ENCODE data around the gene EDAR. TPM values are rescaled to one million over a fixed set of nuclear protein-coding genes. Genes with fewer than 3 reads are reported as not detected.

EDAR gene
- total and polyA plus RNA-seq, 2 experiments from 2014 or later = not detected

GRCh38 chr2:108855194-108855593, 133.8 kb downstream of the EDAR start:
- Histone ChIP-seq H3K36me3 (peaks cover 3% of the 10 kb centered on the region), H3K27ac (no peak overlapping the region)
- DNase-seq (ENCODE audit: low read depth in 1 of 2, low spot score in 1 of 2) = peak in 1 of 2 donors; percentile 25

DNA sequence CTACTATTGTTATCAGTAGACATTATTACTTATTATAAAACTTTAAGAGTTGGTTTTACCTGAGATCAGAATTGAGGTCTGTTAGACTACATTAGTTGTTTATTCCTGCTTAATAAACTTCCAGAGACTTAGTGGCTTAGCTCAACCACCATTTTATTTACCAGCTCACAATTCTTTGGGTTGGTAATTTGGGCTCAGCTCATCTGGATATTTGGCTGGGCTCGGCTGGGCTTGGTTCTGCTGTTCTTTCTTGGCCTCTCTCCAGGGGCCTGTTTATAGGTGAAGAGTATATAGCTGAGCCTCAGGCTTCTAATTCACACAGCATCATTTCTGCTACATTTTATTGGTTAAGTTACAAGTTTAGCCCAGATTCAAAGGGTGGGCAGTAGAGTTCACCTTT, 134.5 kb downstream of the EDAR start:
- TF ChIP-seq, protein P1, sequence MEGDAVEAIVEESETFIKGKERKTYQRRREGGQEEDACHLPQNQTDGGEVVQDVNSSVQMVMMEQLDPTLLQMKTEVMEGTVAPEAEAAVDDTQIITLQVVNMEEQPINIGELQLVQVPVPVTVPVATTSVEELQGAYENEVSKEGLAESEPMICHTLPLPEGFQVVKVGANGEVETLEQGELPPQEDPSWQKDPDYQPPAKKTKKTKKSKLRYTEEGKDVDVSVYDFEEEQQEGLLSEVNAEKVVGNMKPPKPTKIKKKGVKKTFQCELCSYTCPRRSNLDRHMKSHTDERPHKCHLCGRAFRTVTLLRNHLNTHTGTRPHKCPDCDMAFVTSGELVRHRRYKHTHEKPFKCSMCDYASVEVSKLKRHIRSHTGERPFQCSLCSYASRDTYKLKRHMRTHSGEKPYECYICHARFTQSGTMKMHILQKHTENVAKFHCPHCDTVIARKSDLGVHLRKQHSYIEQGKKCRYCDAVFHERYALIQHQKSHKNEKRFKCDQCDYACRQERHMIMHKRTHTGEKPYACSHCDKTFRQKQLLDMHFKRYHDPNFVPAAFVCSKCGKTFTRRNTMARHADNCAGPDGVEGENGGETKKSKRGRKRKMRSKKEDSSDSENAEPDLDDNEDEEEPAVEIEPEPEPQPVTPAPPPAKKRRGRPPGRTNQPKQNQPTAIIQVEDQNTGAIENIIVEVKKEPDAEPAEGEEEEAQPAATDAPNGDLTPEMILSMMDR (IDR thresholded peaks at IDR 0.05; ENCODE audit: low read depth, low read length) = no peak
- peaks cover 3% of the 10 kb centered on the region for H3K36me3 ChIP-seq

More at GRCh38 chr2:108855194-108855593, 133.8 kb downstream of the EDAR start:
- no peak overlapping the region for H3K4me3 ChIP-seq
- H3K9me3 ChIP-seq (ENCODE audit: low read depth) = no peaks in the 10 kb centered on the region
- H3K27me3 ChIP-seq = no peaks in the 10 kb centered on the region
- no peaks in the 10 kb centered on the region for H3K4me1 ChIP-seq (ENCODE audit: low read depth)
- TF ChIP-seq, protein P1 (IDR thresholded peaks at IDR 0.05; ENCODE audit: low read depth, low read length) = no peak

DNA sequence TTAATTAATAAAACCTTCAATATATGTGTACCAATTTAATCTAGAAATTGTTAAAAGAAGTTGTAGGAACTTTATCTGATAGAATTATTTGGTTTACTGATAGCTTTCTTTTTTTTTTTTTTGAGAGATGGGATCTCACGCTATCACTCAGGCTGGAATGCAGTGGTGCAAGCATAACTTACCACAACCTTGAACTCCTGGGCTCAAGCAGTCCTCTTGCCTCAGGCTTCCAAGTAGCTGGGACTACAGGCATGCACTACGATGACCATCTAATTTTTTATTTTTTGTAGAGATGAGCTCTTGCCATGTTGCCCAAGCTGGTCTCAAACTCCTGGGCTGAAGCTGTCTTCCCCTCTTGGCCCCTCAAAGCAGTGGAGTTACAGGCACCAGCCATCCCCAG, 135.6 kb downstream of the EDAR start:
- TF ChIP-seq, protein P1 (IDR thresholded peaks at IDR 0.05; ENCODE audit: low read depth, low read length) = no peak
- no peaks in the 10 kb centered on the region for H3K27me3 ChIP-seq
- peaks cover 3% of the 10 kb centered on the region for H3K36me3 ChIP-seq
- H3K4me3 ChIP-seq = no peak overlapping the region
- H3K27ac ChIP-seq = no peak overlapping the region
- H3K4me1 ChIP-seq (ENCODE audit: low read depth) = no peaks in the 10 kb centered on the region
- peak in 1 of 2 donors; percentile 28 for DNase-seq (ENCODE audit: low read depth in 1 of 2, low spot score in 1 of 2)
- H3K9me3 ChIP-seq (ENCODE audit: low read depth) = no peaks in the 10 kb centered on the region

More for the DNA sequence above, 134.5 kb downstream of the EDAR start:
- Histone ChIP-seq H3K9me3 (ENCODE audit: low read depth) (no peaks in the 10 kb centered on the region), H3K27me3 (no peaks in the 10 kb centered on the region), H3K27ac (no peak overlapping the region), H3K4me1 (ENCODE audit: low read depth) (no peaks in the 10 kb centered on the region), H3K4me3 (no peak overlapping the region)
- no peak for DNase-seq (ENCODE audit: low read depth in 1 of 2, low spot score in 1 of 2)

DNA sequence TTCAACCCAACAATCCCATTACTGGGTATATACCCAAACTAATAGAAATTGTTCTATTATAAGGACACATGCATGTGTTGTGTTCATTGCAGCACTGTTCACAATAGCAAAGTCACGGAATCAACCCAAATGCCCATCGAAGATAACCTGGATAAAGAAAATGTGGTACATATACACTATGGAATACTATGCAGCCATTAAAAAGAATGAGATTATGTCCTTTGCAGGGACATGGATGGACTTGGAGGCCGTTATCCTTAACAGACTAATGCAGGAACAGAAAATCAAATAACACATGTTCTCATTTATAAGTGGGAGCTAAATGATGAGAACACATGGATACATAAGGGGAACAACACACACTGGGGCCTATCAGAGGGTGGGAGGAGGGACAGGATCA, 136.6 kb downstream of the EDAR start:
- Histone ChIP-seq H3K9me3 (ENCODE audit: low read depth) (no peaks in the 10 kb centered on the region), H3K4me3 (no peak overlapping the region), H3K4me1 (ENCODE audit: low read depth) (no peaks in the 10 kb centered on the region), H3K36me3 (peaks cover 1% of the 10 kb centered on the region), H3K27ac (no peak overlapping the region), H3K27me3 (no peaks in the 10 kb centered on the region)
- TF ChIP-seq, protein P1 (IDR thresholded peaks at IDR 0.05; ENCODE audit: low read depth, low read length) = no peak
- DNase-seq (ENCODE audit: low read depth in 1 of 2, low spot score in 1 of 2) = no peak

DNA sequence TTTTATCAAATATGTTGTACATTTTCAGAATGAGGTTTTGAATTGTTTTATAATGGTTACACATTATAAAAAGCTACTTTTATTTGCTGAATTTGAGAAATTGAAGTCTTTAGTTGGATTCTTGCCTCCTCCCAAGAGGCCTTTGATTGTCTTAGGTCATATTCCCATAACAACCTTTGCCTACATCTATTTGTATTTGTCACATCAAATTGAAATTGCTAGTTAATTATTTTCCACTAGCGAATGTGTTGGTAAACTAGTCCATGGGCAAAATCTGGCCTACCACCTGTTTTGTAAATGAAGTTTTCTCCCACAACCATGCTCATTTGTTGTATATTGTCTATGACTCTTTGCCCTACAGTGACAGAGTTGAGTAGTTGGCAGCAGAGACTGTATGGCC, 142.0 kb downstream of the EDAR start:
- H3K9me3 ChIP-seq (ENCODE audit: low read depth) = no peaks in the 10 kb centered on the region
- DNase-seq (ENCODE audit: low read depth in 1 of 2, low spot score in 1 of 2) = no peak
- no peak overlapping the region for H3K4me3 ChIP-seq
- H3K27me3 ChIP-seq = no peaks in the 10 kb centered on the region
- no peaks in the 10 kb centered on the region for H3K4me1 ChIP-seq (ENCODE audit: low read depth)
- TF ChIP-seq, protein P1 (IDR thresholded peaks at IDR 0.05; ENCODE audit: low read depth, low read length) = no peak
- no peak overlapping the region for H3K27ac ChIP-seq
- H3K36me3 ChIP-seq = no peaks in the 10 kb centered on the region

- DNase-seq (ENCODE audit: low read depth in 1 of 2, low spot score in 1 of 2) = no peak
- TF ChIP-seq, protein P1 (IDR thresholded peaks at IDR 0.05; ENCODE audit: low read depth, low read length) = no peak
- H3K4me1 ChIP-seq (ENCODE audit: low read depth) = no peaks in the 10 kb centered on the region
- no peaks in the 10 kb centered on the region for H3K9me3 ChIP-seq (ENCODE audit: low read depth)
- no peak overlapping the region for H3K27ac ChIP-seq
- no peak overlapping the region for H3K4me3 ChIP-seq
- no peaks in the 10 kb centered on the region for H3K36me3 ChIP-seq
- no peaks in the 10 kb centered on the region for H3K27me3 ChIP-seq
Observed at GRCh38 chr2:108845923-108846322, 143.1 kb downstream of the EDAR start.
